IMR-90 (cell line): Measurements from ENCODE around the gene MAP2K5. TPM values are rescaled to one million over a fixed set of nuclear protein-coding genes. Genes with fewer than 3 reads are reported as not detected.

Source experiments
- ATAC-seq: fragments of 200-7000 bp; cut with Tn5 transposase; 2 replicates; pipeline ENCODE4 v1.9.1; 2020; ENCODE audit warnings: low read depth, mild to moderate bottlenecking, moderate library complexity
- BruUV-seq: library from RNA; stranded (reverse); fragments of 400-500 nt; replicated peaks from 2 replicates; lab custom pipeline; 2021; lab: Mats Ljungman, UMichigan
- CTCF ChIA-PET: fragments of 300-600 bp; formaldehyde crosslinking; extraction: SDS; loops from one replicate; lab custom pipeline; 2021; ENCODE audit warnings: antibody characterized with exemption; lab: Yijun Ruan, JAX
- POLR2A ChIA-PET: fragments of 300-600 bp; sonication (Branson Sonifier 250); formaldehyde crosslinking; loops from one replicate; lab custom pipeline; 2022; ENCODE audit warnings: antibody characterized with exemption; ENCODE audit not compliant: unreplicated experiment; lab: Charles Lee
- DNase-seq: peaks from one replicate; pipeline ENCODE4 v3.0.0; 2013
- H2AFZ ChIP-seq: replicated peaks from 2 replicates; pipeline ENCODE3; 2013; ENCODE audit warnings: low read length, mild to moderate bottlenecking; ENCODE audit not compliant: poor library complexity
- H2AK5ac ChIP-seq: 2 replicates; pipeline ENCODE4 v1.6.1; 2013; ENCODE audit warnings: low read depth, low read length, inconsistent platforms
- H2AK9ac ChIP-seq: replicated peaks from 2 replicates; pipeline ENCODE3; 2013; ENCODE audit warnings: mild to moderate bottlenecking, low read depth, low read length, moderate library complexity; ENCODE audit not compliant: poor library complexity
- H2BK120ac ChIP-seq: 2 replicates; pipeline ENCODE4 v1.6.1; 2013; ENCODE audit warnings: low read depth, low read length, inconsistent platforms
- H2BK15ac ChIP-seq: 3 replicates; pipeline ENCODE4 v1.6.1; 2013; ENCODE audit warnings: low read depth, low read length, inconsistent platforms
- H2BK20ac ChIP-seq: 2 replicates; pipeline ENCODE4 v1.6.1; 2013; ENCODE audit warnings: low read depth, mild to moderate bottlenecking, inconsistent platforms, low read length, moderate library complexity
- H2BK5ac ChIP-seq: 2 replicates; pipeline ENCODE4 v1.6.1; 2013; ENCODE audit warnings: mild to moderate bottlenecking, low read depth, low read length, inconsistent platforms; ENCODE audit not compliant: poor library complexity, severe bottlenecking
- H3K14ac ChIP-seq: replicated peaks from 2 replicates; pipeline ENCODE4 v1.6.1; 2013; ENCODE audit warnings: low read depth, low read length, inconsistent platforms
- H3K18ac ChIP-seq: 2 replicates; pipeline ENCODE4 v1.6.1; 2013; ENCODE audit warnings: low read depth, low read length, control low read depth
- H3K23ac ChIP-seq: 2 replicates; pipeline ENCODE4 v1.6.1; 2013; ENCODE audit warnings: low read depth, low read length, inconsistent platforms
- H3K27ac ChIP-seq: 2 replicates; pipeline ENCODE4 v1.5.1; 2013; ENCODE audit warnings: mild to moderate bottlenecking, control low read depth, low read length; ENCODE audit not compliant: insufficient read depth
- H3K27me3 ChIP-seq: 2 replicates; pipeline ENCODE4 v1.6.1; 2013; ENCODE audit warnings: low read length; ENCODE audit not compliant: control insufficient read depth, insufficient read depth
- H3K36me3 ChIP-seq: 2 replicates; pipeline ENCODE4 v1.6.1; 2013; ENCODE audit warnings: low read length, mixed read lengths; ENCODE audit not compliant: control insufficient read depth, insufficient read depth
- H3K4ac ChIP-seq: 2 replicates; pipeline ENCODE4 v1.6.1; 2013; ENCODE audit warnings: low read depth, low read length, inconsistent platforms
- H3K4me1 ChIP-seq: 2 replicates; pipeline ENCODE4 v1.6.1; 2013; ENCODE audit warnings: low read length, mixed read lengths; ENCODE audit not compliant: control insufficient read depth, insufficient read depth
- H3K4me2 ChIP-seq: 2 replicates; pipeline ENCODE4 v1.6.1; 2013; ENCODE audit warnings: low read depth, mild to moderate bottlenecking, control low read depth, low read length, moderate library complexity
- H3K4me3 ChIP-seq: 2 replicates; pipeline ENCODE4 v1.5.1; 2013; ENCODE audit warnings: low read depth, mild to moderate bottlenecking, control low read depth, low read length, moderate library complexity; ENCODE audit not compliant: insufficient read depth
- H3K56ac ChIP-seq: 2 replicates; pipeline ENCODE4 v1.6.1; 2013; ENCODE audit warnings: low read length, inconsistent platforms; ENCODE audit not compliant: insufficient read depth; ENCODE audit errors: extremely low read depth
- H3K79me1 ChIP-seq, 2 experiments: 2 replicates each; pipeline ENCODE4 v1.6.1; 2013; ENCODE audit warnings: low read length in 2 of 2, inconsistent platforms in 1 of 2, low read depth in 1 of 2
- H3K9ac ChIP-seq: 2 replicates; pipeline ENCODE4 v1.6.1; 2013; ENCODE audit warnings: low read depth, low read length, control low read depth
- H3K9me1 ChIP-seq: 2 replicates; pipeline ENCODE4 v1.6.1; 2013; ENCODE audit warnings: low read length, inconsistent platforms; ENCODE audit not compliant: insufficient read depth
- H3K9me3 ChIP-seq: 2 replicates; pipeline ENCODE4 v1.6.1; 2013; ENCODE audit warnings: low read length; ENCODE audit not compliant: control insufficient read depth, insufficient read depth
- H4K20me1 ChIP-seq: 2 replicates; pipeline ENCODE4 v1.6.1; 2013; ENCODE audit warnings: low read length, inconsistent platforms; ENCODE audit not compliant: insufficient read depth
- H4K5ac ChIP-seq: 2 replicates; pipeline ENCODE4 v1.6.1; 2013; ENCODE audit warnings: mild to moderate bottlenecking, low read depth, low read length, control low read depth
- H4K8ac ChIP-seq, 2 experiments: 2 replicates each; pipeline ENCODE4 v1.6.1; 2013; ENCODE audit warnings: low read depth in 2 of 2, low read length in 2 of 2, control low read depth in 1 of 2, inconsistent platforms in 1 of 2
- H4K91ac ChIP-seq: 2 replicates; pipeline ENCODE4 v1.6.1; 2013; ENCODE audit warnings: low read depth, low read length, inconsistent platforms; ENCODE audit not compliant: insufficient read depth
- POLR2A ChIP-seq: IDR thresholded peaks from 2 replicates; pipeline ENCODE4 v1.6.1; 2012; ENCODE audit warnings: mild to moderate bottlenecking, low read depth, low read length
- RCOR1 ChIP-seq: IDR thresholded peaks from 2 replicates; pipeline ENCODE4 v1.6.1; 2012; ENCODE audit warnings: mild to moderate bottlenecking, low read length, improper control_type of control experiment; ENCODE audit not compliant: insufficient replicate concordance
- WGBS, 2 experiments: methylation state at CpG; one replicate each; pipeline versions ENCODE4 v1.1.5 to v1.1.7; 2013; ENCODE audit warnings: missing lambda C conversion rate in 2 of 2; ENCODE audit not compliant: insufficient read length in 1 of 2; ENCODE audit errors: extremely low coverage in 2 of 2; 5-methylcytosine and 5-hydroxymethylcytosine counted together
- dilution Hi-C: fragments of 300-500 bp; cut with HindIII; formaldehyde crosslinking; loops from one replicate; pipeline ENCODE4 v1.14.3; 2018; ENCODE audit warnings: low sequenced_read_pairs; ENCODE audit not compliant: unreplicated experiment
- in situ Hi-C: fragments of 300-500 bp; cut with MboI; formaldehyde crosslinking; loops from 3 replicates; pipeline ENCODE4 v1.14.3; 2019; ENCODE audit warnings: low sequenced_read_pairs, inconsistent platforms, mixed read lengths
- intact Hi-C: fragments of 100-400 bp; cut with micrococcal nuclease; formaldehyde crosslinking; loops from 2 replicates; pipeline ENCODE4 v1.10.0; 2022
- polyA plus RNA-seq, 3 experiments: library from polyadenylated mRNA; depleted of rRNA; stranded (reverse); fragments of >200 nt; gene quantifications; 2 replicates each; pipeline ENCODE4 v1.2.3, GENCODE V29; 2012; ENCODE audit warnings: low replicate concordance in 1 of 3
- total RNA-seq: library from RNA; depleted of rRNA; stranded (reverse); fragments of >200 nt; gene quantifications from 2 replicates; pipeline ENCODE4 v1.2.3, GENCODE V29; 2012

The MAP2K5 gene
- total and polyA plus RNA-seq, 2 of the 4 experiments (the other 2 are of a cell fraction) = 1.6 to 6.1 TPM

GRCh38 chr15:67515090-67515489, 27.4 kb upstream of the MAP2K5 start:
- no peak overlapping the region for H3K14ac ChIP-seq
- no peak overlapping the region for H2BK20ac ChIP-seq
- no peak overlapping the region for H3K4ac ChIP-seq
- ChIA-PET POLR2A (no interaction called here), CTCF (no interaction called here)
- H4K5ac ChIP-seq = no peak overlapping the region
- DNase-seq (no peak), ATAC-seq (no peak)
- intact Hi-C loops = no loop called here
- H3K23ac ChIP-seq = no peak overlapping the region
- H2BK15ac ChIP-seq = no peak overlapping the region
- peaks cover 3% of the 10 kb centered on the region for H3K4me1 ChIP-seq
- no TSS peak for BruUV-seq
- H3K18ac ChIP-seq = no peak overlapping the region
- H3K27me3 ChIP-seq = no peaks in the 10 kb centered on the region
- no peak overlapping the region for H2BK120ac ChIP-seq
- H4K20me1 ChIP-seq = no peaks in the 10 kb centered on the region
- H2AK9ac ChIP-seq = no peak overlapping the region
- no peak overlapping the region for H2AFZ ChIP-seq
- H4K91ac ChIP-seq = no peak overlapping the region
- no peaks in the 10 kb centered on the region for H3K36me3 ChIP-seq
- H3K79me1 ChIP-seq = no peaks in the 10 kb centered on the region
- no peak overlapping the region for H3K4me2 ChIP-seq
- H3K56ac ChIP-seq = no peak overlapping the region
- H3K27ac ChIP-seq = no peak overlapping the region
- in situ Hi-C loops = no loop called here
- WGBS, 2 experiments = no CpG with 5 or more reads among the region's 3 CpGs
- H4K8ac ChIP-seq = no peak overlapping the region
- H3K9me3 ChIP-seq = no peaks in the 10 kb centered on the region
- dilution Hi-C loops = no loop called here
- peaks cover 2% of the 10 kb centered on the region; the same call in 1 of the 2 replicates for H3K9me1 ChIP-seq
- H3K4me3 ChIP-seq = no peak overlapping the region
- no peak overlapping the region for H2BK5ac ChIP-seq
- TF ChIP-seq POLR2A (no peak), RCOR1 (no peak)
- H2AK5ac ChIP-seq = no peak overlapping the region
- no peak overlapping the region for H3K9ac ChIP-seq
